Measurements from ENCODE around the gene TIMP4.

The TIMP4 gene

DNA sequence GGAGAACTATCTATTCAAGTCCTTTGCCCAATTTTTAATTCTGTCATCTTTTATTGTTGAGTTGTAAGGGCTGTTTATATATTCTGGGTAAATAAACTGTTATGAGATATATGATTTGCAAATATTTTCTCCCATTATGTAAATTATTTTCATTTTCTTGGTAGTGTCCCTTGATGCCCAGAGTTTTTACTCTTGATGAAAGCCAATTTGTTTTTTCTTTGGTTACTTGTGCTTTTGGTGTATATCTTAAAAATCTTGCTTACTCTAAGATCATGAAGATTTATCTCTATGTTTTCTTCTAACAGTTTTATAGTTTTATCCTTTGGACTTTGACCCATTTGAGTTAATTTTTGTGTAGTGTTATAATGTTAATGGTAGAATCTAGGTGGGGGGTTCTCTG is 44.5 kb downstream of the TIMP4 start:
- Histone ChIP-seq H3K27ac (ENCODE audit: insufficient read depth, low read depth, low read length, poor library complexity, severe bottlenecking) (no peak overlapping the region), H3K36me3 (ENCODE audit: control insufficient read depth, insufficient read depth, low read length) (no peaks in the 10 kb centered on the region), H3K4me1 (ENCODE audit: control insufficient read depth, insufficient read depth, low read length) (no peaks in the 10 kb centered on the region), H3K9me3 (ENCODE audit: control insufficient read depth, low read length) (no peaks in the 10 kb centered on the region), H3K4me3 (ENCODE audit: insufficient read depth, low read depth, low read length) (no peak overlapping the region), H3K27me3 (ENCODE audit: control insufficient read depth, insufficient read depth, low read length, poor library complexity, severe bottlenecking) (no peaks in the 10 kb centered on the region)

DNA sequence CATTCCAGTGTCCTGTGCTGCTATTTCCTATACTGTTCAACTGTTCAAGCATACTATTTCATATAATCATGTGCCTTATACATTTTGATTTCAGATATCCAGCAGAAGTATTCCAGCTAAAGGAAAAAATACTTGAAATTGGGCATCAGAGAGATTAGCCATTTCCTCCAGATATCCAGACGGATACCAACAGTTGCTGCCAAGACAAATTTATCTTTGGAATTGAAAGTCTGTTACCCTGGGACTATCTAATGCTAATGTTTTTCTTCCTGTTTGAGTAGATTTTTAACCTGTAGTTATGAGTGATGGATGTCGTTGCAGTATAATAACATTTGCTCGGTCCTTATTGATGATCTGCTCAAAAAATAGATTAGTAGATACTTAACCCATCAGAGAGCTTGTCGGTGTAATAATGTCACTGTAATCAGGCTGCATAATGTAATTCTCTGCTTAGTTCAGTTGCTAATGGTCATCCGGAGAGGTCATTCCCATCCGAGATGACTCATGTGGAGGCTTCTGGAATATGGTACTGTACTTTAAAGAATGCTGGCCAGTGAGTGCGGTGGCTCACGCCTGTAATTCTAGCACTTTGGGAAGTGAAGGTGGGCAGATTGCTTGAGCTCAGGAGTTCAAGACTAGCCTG is 51.5 kb downstream of the TIMP4 start:
- no peak overlapping the region for H3K27ac ChIP-seq (ENCODE audit: insufficient read depth, low read depth, low read length, poor library complexity, severe bottlenecking)
- no peaks in the 10 kb centered on the region for H3K27me3 ChIP-seq (ENCODE audit: control insufficient read depth, insufficient read depth, low read length, poor library complexity, severe bottlenecking)
- H3K4me1 ChIP-seq (ENCODE audit: control insufficient read depth, insufficient read depth, low read length), result no peaks in the 10 kb centered on the region
- H3K4me3 ChIP-seq (ENCODE audit: insufficient read depth, low read depth, low read length), result no peak overlapping the region
- no peaks in the 10 kb centered on the region for H3K36me3 ChIP-seq (ENCODE audit: control insufficient read depth, insufficient read depth, low read length)
- H3K9me3 ChIP-seq (ENCODE audit: control insufficient read depth, low read length), result no peaks in the 10 kb centered on the region
- WGBS, 2 experiments, result 88 to 90% methylated on average over 8 of the region's 8 CpGs
